AG04450 (cell line): ENCODE data around the gene CALCB. TPM values are rescaled to one million over a fixed set of nuclear protein-coding genes. Genes with fewer than 3 reads are reported as not detected.

Source experiments
- CTCF ChIA-PET: fragments of 300-600, 350-600 bp; formaldehyde crosslinking; extraction: SDS; loops from one replicate; lab custom pipeline; 2022; ENCODE audit warnings: antibody characterized with exemption, inconsistent platforms; lab: Charles Lee
- POLR2A ChIA-PET: fragments of 350-600 bp; formaldehyde crosslinking; extraction: SDS; loops from one replicate; lab custom pipeline; 2021; ENCODE audit warnings: antibody characterized with exemption, inconsistent platforms; lab: Yijun Ruan, JAX
- DNase-seq: peaks from one replicate; pipeline ENCODE4 v3.0.0-alpha.2; 2011; ENCODE audit warnings: low read depth, low spot score
- H3K27ac ChIP-seq: one replicate; pipeline ENCODE4 v1.5.1; 2012; ENCODE audit warnings: low read depth, low read length, control low read depth
- H3K27me3 ChIP-seq: one replicate; pipeline ENCODE4 v1.6.0; 2012; ENCODE audit warnings: low read length; ENCODE audit not compliant: control insufficient read depth, insufficient read depth
- H3K4me3 ChIP-seq: 2 replicates; pipeline ENCODE4 v1.5.1; 2011; ENCODE audit warnings: mild to moderate bottlenecking, low read depth, low read length, control low read depth
- H3K9me3 ChIP-seq: 2 replicates; pipeline ENCODE4 v1.5.1; 2012; ENCODE audit warnings: low read length; ENCODE audit not compliant: control insufficient read depth, insufficient read depth
- CTCF ChIP-seq: IDR thresholded peaks from 2 replicates; pipeline ENCODE4 v1.5.1; 2011; ENCODE audit warnings: low read depth, low read length, control low read depth, inconsistent platforms
- polyA plus RNA-seq: library from polyadenylated mRNA; depleted of rRNA; stranded (reverse); fragments of >200 nt; gene quantifications from 2 replicates; pipeline ENCODE4 v1.2.3, GENCODE V29; 2011

Gene CALCB
- polyA plus RNA-seq, 1 experiment = not detected

- H3K27me3 ChIP-seq = peaks cover 3% of the 10 kb centered on the region
- DNase-seq = no peak
- no peaks in the 10 kb centered on the region; the same call in 1 of the 2 replicates for H3K9me3 ChIP-seq
- ChIA-PET POLR2A (no interaction called here), CTCF (interaction anchor here (3.9 kb wide), 1 partner anchor 10 kb away, joined by 31 read pairs; no protein-coding TSS in a partner anchor)
- no peak overlapping the region for H3K27ac ChIP-seq
- no peak overlapping the region for H3K4me3 ChIP-seq
- TF ChIP-seq CTCF = no peak
These were observed 37.8 kb downstream of the CALCB start for GRCh38 chr11:15111215-15111614.

GRCh38 chr11:15112131-15112541 lies 38.7 kb downstream of the CALCB start:
- Histone ChIP-seq H3K4me3 (no peak overlapping the region), H3K9me3 (no peaks in the 10 kb centered on the region; the same call in 1 of the 2 replicates), H3K27ac (no peak overlapping the region), H3K27me3 (peaks cover 3% of the 10 kb centered on the region)
- CTCF ChIA-PET = interaction anchor here (3.9 kb wide), 1 partner anchor 11 kb away, joined by 31 read pairs; no protein-coding TSS in a partner anchor
- TF ChIP-seq CTCF = no peak
- POLR2A ChIA-PET = no interaction called here
- no peak for DNase-seq

GRCh38 chr11:15113381-15113780 lies 40.0 kb downstream of the CALCB start:
- TF ChIP-seq CTCF = no peak
- POLR2A ChIA-PET = no interaction called here
- DNase-seq = no peak

GRCh38 chr11:15114501-15115475 lies 41.4 kb downstream of the CALCB start, which contains the start of gene INSC:
Gene INSC (plus strand): TSS chr11:15114923. CDS start chr11:15149175, 34,252 bp downstream.
- Histone ChIP-seq H3K27ac (no peak within 1 kb of the TSS), H3K4me3 (peak within 1 kb of the TSS; percentile 48), H3K9me3 (no peaks in the 10 kb centered on the region; the same call in 1 of the 2 replicates), H3K27me3 (peaks cover 3% of the 10 kb centered on the region)
- ChIA-PET POLR2A (no interaction called here), CTCF (interaction anchor here (0.6 to 3.9 kb wide), 4 partner anchors 9 to 14 kb away, joined by 3 to 31 read pairs (median 4); no protein-coding TSS in a partner anchor)
- no peak for TF ChIP-seq CTCF
- DNase-seq = no peak

More at GRCh38 chr11:15113381-15113780, 40.0 kb downstream of the CALCB start:
- Histone ChIP-seq H3K9me3 (no peaks in the 10 kb centered on the region; the same call in 1 of the 2 replicates), H3K4me3 (no peak overlapping the region), H3K27me3 (peaks cover 3% of the 10 kb centered on the region), H3K27ac (no peak overlapping the region)
- CTCF ChIA-PET = interaction anchor here (0.7 to 3.9 kb wide), 4 partner anchors 10 to 97 kb away, joined by 3 to 31 read pairs (median 4); no protein-coding TSS in a partner anchor
